Left ventricle myocardium inferior (tissue), 1 donor: ENCODE measurements around the gene ZKSCAN4. TPM values are rescaled to one million over a fixed set of nuclear protein-coding genes. Genes with fewer than 3 reads are reported as not detected.
A peak's percentile ranks its signal among the peaks of the same experiment; 100 is the strongest.

Experiments
- DNase-seq: peaks from one replicate; pipeline ENCODE4 v3.0.0-alpha.2; 2020
- H3K27ac ChIP-seq: fragments of 200-600 bp; replicated peaks from 2 replicates; pipeline ENCODE4 v1.8.0; 2021
- H3K27me3 ChIP-seq: fragments of 200-600 bp; 2 replicates; pipeline ENCODE4 v1.8.0; 2021; ENCODE audit warnings: low read depth
- H3K36me3 ChIP-seq: fragments of 200-600 bp; 2 replicates; pipeline ENCODE4 v1.8.0; 2021
- H3K4me1 ChIP-seq: fragments of 200-600 bp; 2 replicates; pipeline ENCODE4 v1.8.0; 2021
- H3K4me3 ChIP-seq: fragments of 200-600 bp; 2 replicates; pipeline ENCODE4 v1.8.0; 2021; ENCODE audit warnings: mild to moderate bottlenecking, moderate library complexity
- H3K9me3 ChIP-seq: fragments of 200-600 bp; replicated peaks from 2 replicates; pipeline ENCODE4 v1.8.0; 2021
- intact Hi-C: fragments of 100-400 bp; cut with micrococcal nuclease; formaldehyde crosslinking; loops from one replicate; pipeline ENCODE4 v1.11.0; 2022
- total RNA-seq: library from RNA; stranded (reverse); fragmentation: NEBNext Ultra II Directional; extraction: Animal tissue kit (Norgen Biotek cat#: 25700); gene quantifications from one replicate; pipeline ENCODE4 v1.2.1, GENCODE V29; 2021
- TF ChIP-seq, protein P1 (sequence below): fragments of 200-600 bp; IDR thresholded peaks from 2 replicates; pipeline ENCODE4 v1.8.0; 2021; ENCODE audit warnings: antibody characterized with exemption, mild to moderate bottlenecking, borderline replicate concordance
- donor health status: DM: no; HTN: yes; CAD: no; lungs with severe emphysema.

ZKSCAN4 gene
- total RNA-seq, 1 donor from 2014 or later: 3.1 TPM

DNA sequence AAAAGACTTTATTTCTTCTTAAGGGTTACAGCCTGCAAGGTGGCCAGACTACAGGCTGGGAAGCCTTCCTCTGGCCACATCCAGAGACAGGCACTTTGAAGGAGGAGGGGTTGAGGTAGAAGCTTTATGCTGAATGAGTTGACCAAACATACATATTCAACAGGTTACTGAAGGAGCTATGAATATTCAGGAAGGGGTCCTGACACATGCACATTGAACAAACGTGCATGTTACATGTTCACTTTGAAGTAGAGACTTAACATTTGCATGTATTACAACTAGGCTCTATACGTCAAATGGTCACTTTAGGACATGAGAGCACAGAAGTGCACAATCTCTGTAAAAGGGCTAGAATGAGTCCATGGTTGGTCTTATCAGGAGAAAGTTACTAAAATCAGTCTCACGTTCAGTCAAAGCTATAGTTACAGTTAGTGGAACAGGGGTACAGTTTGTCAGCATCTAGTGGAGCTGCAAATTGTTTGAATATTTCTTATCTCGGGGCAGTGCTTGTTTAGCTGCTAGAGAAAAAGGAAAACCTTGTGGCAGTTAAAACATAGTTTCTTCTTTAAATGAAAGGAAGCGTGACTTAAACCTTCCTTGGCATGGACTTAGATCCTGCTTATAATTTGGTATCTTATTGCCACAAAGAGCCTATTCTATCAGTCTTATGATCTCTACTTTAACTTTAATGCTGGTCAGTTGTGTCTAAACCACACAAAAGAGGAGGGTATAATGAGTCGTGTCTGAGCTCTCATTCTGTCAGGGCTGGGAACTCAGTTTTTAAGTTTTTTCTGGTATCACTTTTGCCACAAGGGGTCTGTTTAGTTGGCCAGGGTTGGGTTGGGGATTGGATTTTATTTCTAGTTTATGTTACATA, 31.6 kb downstream of the ZKSCAN4 start:
- no peak overlapping the region for H3K4me3 ChIP-seq
- peaks cover 29% of the 10 kb centered on the region for H3K4me1 ChIP-seq
- TF ChIP-seq, protein P1, sequence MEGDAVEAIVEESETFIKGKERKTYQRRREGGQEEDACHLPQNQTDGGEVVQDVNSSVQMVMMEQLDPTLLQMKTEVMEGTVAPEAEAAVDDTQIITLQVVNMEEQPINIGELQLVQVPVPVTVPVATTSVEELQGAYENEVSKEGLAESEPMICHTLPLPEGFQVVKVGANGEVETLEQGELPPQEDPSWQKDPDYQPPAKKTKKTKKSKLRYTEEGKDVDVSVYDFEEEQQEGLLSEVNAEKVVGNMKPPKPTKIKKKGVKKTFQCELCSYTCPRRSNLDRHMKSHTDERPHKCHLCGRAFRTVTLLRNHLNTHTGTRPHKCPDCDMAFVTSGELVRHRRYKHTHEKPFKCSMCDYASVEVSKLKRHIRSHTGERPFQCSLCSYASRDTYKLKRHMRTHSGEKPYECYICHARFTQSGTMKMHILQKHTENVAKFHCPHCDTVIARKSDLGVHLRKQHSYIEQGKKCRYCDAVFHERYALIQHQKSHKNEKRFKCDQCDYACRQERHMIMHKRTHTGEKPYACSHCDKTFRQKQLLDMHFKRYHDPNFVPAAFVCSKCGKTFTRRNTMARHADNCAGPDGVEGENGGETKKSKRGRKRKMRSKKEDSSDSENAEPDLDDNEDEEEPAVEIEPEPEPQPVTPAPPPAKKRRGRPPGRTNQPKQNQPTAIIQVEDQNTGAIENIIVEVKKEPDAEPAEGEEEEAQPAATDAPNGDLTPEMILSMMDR: no peak
- H3K36me3 ChIP-seq: no peaks in the 10 kb centered on the region
- no peaks in the 10 kb centered on the region for H3K9me3 ChIP-seq
- H3K27me3 ChIP-seq: peaks cover 28% of the 10 kb centered on the region
- DNase-seq: no peak
- intact Hi-C loops: loop anchor here (10.0 kb wide), 1 partner anchor 76 kb away; the partner anchor contains the start of gene ZKSCAN8
- no peak overlapping the region for H3K27ac ChIP-seq

DNA sequence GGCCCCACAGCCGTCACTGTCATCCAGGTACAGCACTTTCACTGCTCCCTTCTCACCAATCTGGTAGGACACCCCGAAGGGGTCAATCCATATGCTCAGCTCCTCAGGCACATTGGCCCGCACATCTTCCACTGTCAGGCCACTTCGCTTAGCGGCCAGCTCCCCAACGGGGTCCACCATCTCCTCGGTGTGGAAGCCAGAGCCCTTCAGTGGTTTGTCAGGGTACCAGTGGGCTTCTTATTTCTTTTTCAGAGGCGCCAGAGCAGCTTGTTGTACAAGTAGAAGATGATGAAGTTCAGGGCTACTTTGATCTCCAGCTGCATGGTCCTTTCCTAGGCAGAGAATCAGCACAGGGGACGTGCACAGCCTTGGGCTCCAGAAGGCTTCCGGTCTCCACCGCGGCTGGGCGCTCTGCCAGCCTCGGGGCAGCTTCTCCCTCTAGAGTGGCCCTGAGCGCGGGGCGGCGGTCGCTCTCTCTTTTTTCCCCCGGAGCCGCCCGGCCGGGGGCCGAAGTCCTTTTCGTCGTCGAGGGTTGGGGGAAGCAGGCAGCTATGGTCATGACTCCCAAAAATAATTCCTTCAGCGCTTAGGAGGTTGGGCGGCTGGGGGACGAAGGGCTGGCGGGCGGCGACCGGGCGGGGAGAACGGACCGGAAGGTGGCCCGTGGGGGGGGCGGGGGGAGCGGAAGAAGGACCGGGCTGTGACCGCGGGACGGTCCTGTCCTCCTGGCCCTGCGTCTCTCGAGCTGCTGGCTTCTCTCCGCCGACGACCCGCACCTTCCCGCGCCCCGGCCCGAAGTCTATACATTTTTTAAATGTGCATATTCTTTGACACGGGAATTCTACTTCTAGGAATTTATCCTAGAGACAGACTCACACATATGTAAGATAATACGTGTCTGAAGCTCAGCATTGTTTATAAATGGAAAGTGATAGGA, 33.5 kb downstream of the ZKSCAN4 start:
- Histone ChIP-seq H3K9me3 (no peaks in the 10 kb centered on the region), H3K36me3 (no peaks in the 10 kb centered on the region), H3K4me1 (peaks cover 20% of the 10 kb centered on the region), H3K27ac (peak overlapping the region; percentile 89), H3K4me3 (peak overlapping the region; percentile 72), H3K27me3 (peaks cover 47% of the 10 kb centered on the region)
- DNase-seq: peak; percentile 88
- TF ChIP-seq, protein P1: no peak
- intact Hi-C loops: no loop called here

DNA sequence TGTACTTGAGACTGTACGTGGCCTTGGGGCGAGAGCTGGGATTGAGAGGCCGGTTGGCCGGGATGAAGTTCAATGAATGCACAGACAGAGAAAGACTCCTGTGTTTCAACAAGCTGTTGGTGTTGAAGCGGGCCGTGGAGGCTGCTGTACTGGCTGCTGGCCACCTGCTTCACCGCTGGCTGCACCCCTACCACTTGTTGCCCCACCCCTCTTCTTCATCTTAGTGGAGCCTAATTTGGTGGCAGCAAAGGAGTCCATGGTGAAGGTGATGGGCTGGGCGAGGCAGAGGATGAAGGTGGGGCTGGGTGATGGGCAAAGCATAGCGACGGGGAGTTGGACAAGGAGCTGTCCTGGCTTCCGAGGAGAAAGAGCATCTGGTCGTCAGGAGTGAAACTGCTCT, 34.2 kb downstream of the ZKSCAN4 start:
- intact Hi-C loops: no loop called here
- no peak for DNase-seq

DNA sequence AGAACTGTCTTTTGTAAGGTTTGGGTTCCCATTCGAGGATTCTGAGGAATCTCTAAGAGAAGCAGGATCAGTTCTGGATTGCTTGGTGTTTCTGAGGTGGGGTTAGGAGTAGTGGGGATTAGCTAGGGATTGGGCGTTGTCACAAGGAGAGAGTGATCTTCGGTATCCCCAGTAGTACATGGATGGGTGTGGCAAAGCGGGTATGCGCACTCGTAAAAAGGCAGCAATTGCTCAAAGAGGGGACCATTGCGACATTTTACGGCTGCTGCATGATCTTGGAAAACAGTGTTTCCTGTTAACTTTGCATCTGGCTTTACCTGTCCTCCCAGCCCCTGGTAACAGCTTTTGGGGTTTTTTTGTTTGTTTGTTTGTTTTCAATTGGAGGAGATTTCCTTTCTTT, 36.6 kb downstream of the ZKSCAN4 start:
- intact Hi-C loops: no loop called here

More for the DNA sequence above, 34.2 kb downstream of the ZKSCAN4 start:
- Histone ChIP-seq H3K27ac (peak overlapping the region; percentile 36), H3K9me3 (no peaks in the 10 kb centered on the region), H3K36me3 (no peaks in the 10 kb centered on the region), H3K4me1 (peaks cover 20% of the 10 kb centered on the region), H3K4me3 (peak overlapping the region; percentile 72), H3K27me3 (peaks cover 54% of the 10 kb centered on the region)
- TF ChIP-seq, protein P1: no peak

DNA sequence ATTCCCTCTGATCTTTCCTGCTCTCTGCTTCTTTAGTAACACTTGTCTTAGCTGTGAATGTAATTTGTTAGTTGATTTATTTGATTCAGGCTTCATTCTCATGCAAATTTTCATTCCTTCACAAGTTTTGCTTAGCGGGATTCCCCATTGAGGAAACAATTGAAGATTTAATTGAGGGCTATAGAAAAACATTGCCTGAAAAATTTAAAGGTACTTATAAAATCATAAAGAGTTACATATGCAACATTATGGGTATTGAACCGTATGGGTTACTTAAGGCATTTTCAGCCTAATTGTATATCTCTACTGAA, 38.9 kb downstream of the ZKSCAN4 start:
- H3K9me3 ChIP-seq: no peaks in the 10 kb centered on the region
- TF ChIP-seq, protein P1: no peak
- no peak overlapping the region for H3K27ac ChIP-seq
- DNase-seq: no peak
- no peak overlapping the region for H3K4me3 ChIP-seq
- H3K27me3 ChIP-seq: peaks cover 84% of the 10 kb centered on the region
- no peaks in the 10 kb centered on the region for H3K36me3 ChIP-seq
- intact Hi-C loops: no loop called here
- H3K4me1 ChIP-seq: peaks cover 22% of the 10 kb centered on the region

More for the DNA sequence above, 36.6 kb downstream of the ZKSCAN4 start:
- Histone ChIP-seq H3K36me3 (no peaks in the 10 kb centered on the region), H3K4me3 (no peak overlapping the region), H3K4me1 (peaks cover 28% of the 10 kb centered on the region), H3K27ac (no peak overlapping the region), H3K27me3 (peaks cover 64% of the 10 kb centered on the region), H3K9me3 (no peaks in the 10 kb centered on the region)
- TF ChIP-seq, protein P1: no peak
- no peak for DNase-seq
